ENCODE results near the gene CHMP4A. TPM values are rescaled to one million over a fixed set of nuclear protein-coding genes. Genes with fewer than 3 reads are reported as not detected.

Gene CHMP4A
- total and polyA plus RNA-seq, 2 of the 13 experiments (the other 11 are each of a cell fraction or from before 2014, with no cell fraction given) = 83.6 to 113 TPM

- TF ChIP-seq, protein P1, sequence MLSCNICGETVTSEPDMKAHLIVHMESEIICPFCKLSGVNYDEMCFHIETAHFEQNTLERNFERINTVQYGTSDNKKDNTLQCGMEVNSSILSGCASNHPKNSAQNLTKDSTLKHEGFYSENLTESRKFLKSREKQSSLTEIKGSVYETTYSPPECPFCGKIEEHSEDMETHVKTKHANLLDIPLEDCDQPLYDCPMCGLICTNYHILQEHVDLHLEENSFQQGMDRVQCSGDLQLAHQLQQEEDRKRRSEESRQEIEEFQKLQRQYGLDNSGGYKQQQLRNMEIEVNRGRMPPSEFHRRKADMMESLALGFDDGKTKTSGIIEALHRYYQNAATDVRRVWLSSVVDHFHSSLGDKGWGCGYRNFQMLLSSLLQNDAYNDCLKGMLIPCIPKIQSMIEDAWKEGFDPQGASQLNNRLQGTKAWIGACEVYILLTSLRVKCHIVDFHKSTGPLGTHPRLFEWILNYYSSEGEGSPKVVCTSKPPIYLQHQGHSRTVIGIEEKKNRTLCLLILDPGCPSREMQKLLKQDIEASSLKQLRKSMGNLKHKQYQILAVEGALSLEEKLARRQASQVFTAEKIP (CRISPR knock-in tag; IDR thresholded peaks at IDR 0.05; ENCODE audit: borderline replicate concordance) = no peak
- peak; percentile 93; the same call in 1 of the 2 replicates for TF ChIP-seq FIP1L1 (IDR thresholded peaks at IDR 0.05; ENCODE audit: borderline replicate concordance, insufficient read depth, low read depth, low read length)
- TF ChIP-seq HIVEP1 (CRISPR knock-in tag; IDR thresholded peaks at IDR 0.05) = peak; percentile 98
- TF ChIP-seq ZNF20 (CRISPR knock-in tag; IDR thresholded peaks at IDR 0.05) = peak; percentile 98
- TF ChIP-seq THAP8 (CRISPR knock-in tag; IDR thresholded peaks at IDR 0.05; ENCODE audit: borderline replicate concordance) = peak; percentile 99; the same call in 1 of the 2 replicates
- TF ChIP-seq PAXIP1 (CRISPR knock-in tag; conservative IDR thresholded peaks at IDR 0.05) = peak; percentile 83
- TF ChIP-seq ZSCAN31 (CRISPR knock-in tag; IDR thresholded peaks at IDR 0.05; ENCODE audit: low read depth) = peak; percentile 99
- TF ChIP-seq MYC (CRISPR knock-in tag; IDR thresholded peaks at IDR 0.05; ENCODE audit: borderline replicate concordance) = peak; percentile 100
- TF ChIP-seq, protein P2, sequence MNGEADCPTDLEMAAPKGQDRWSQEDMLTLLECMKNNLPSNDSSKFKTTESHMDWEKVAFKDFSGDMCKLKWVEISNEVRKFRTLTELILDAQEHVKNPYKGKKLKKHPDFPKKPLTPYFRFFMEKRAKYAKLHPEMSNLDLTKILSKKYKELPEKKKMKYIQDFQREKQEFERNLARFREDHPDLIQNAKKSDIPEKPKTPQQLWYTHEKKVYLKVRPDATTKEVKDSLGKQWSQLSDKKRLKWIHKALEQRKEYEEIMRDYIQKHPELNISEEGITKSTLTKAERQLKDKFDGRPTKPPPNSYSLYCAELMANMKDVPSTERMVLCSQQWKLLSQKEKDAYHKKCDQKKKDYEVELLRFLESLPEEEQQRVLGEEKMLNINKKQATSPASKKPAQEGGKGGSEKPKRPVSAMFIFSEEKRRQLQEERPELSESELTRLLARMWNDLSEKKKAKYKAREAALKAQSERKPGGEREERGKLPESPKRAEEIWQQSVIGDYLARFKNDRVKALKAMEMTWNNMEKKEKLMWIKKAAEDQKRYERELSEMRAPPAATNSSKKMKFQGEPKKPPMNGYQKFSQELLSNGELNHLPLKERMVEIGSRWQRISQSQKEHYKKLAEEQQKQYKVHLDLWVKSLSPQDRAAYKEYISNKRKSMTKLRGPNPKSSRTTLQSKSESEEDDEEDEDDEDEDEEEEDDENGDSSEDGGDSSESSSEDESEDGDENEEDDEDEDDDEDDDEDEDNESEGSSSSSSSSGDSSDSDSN (CRISPR knock-in tag; IDR thresholded peaks at IDR 0.05) = peak; percentile 96
- TF ChIP-seq ZFP36L1 (CRISPR knock-in tag; IDR thresholded peaks at IDR 0.05) = peak; percentile 81; the same call in 1 of the 2 replicates
- peak; percentile 58 for TF ChIP-seq ZNF629 (CRISPR knock-in tag; conservative IDR thresholded peaks at IDR 0.05)
- TF ChIP-seq, protein P3, sequence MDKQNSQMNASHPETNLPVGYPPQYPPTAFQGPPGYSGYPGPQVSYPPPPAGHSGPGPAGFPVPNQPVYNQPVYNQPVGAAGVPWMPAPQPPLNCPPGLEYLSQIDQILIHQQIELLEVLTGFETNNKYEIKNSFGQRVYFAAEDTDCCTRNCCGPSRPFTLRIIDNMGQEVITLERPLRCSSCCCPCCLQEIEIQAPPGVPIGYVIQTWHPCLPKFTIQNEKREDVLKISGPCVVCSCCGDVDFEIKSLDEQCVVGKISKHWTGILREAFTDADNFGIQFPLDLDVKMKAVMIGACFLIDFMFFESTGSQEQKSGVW (CRISPR knock-in tag; IDR thresholded peaks at IDR 0.05; ENCODE audit: borderline replicate concordance) = no peak
- peak; percentile 99 for TF ChIP-seq ZNF709 (CRISPR knock-in tag; IDR thresholded peaks at IDR 0.05)
- peak; percentile 98; the same call in 1 of the 2 replicates for TF ChIP-seq KLF15 (CRISPR knock-in tag; IDR thresholded peaks at IDR 0.05; ENCODE audit: borderline replicate concordance)
- peak; percentile 36; the same call in 1 of the 2 replicates for TF ChIP-seq KAT2B (IDR thresholded peaks at IDR 0.05; ENCODE audit: borderline replicate concordance, low read depth, low read length)
- TF ChIP-seq KMT2B (CRISPR knock-in tag; IDR thresholded peaks at IDR 0.05) = peak; percentile 99
- peak; percentile 97 for TF ChIP-seq RXRB (CRISPR knock-in tag; IDR thresholded peaks at IDR 0.05; ENCODE audit: borderline replicate concordance)
- TF ChIP-seq ZNF292 (CRISPR knock-in tag; IDR thresholded peaks at IDR 0.05; ENCODE audit: borderline replicate concordance, low read depth) = peak; percentile 78; the same call in 1 of the 2 replicates
- TF ChIP-seq KAT7 (CRISPR knock-in tag; IDR thresholded peaks at IDR 0.05; ENCODE audit: borderline replicate concordance) = peak; percentile 99
Observed at GRCh38 chr14:24188251-24189058, 24.8 kb downstream of the CHMP4A start, which contains the start of gene IPO4 (continued).

All from HepG2 (cell line).